H1 (cell line): ENCODE results near the gene TP53BP2. TPM values are rescaled to one million over a fixed set of nuclear protein-coding genes. Genes with fewer than 3 reads are reported as not detected.
A peak's percentile ranks its signal among the peaks of the same experiment; 100 is the strongest.

Experiments used
- CTCF ChIA-PET: fragments of 300-600 bp; sonication (Branson Sonifier 250); formaldehyde crosslinking; loops from one replicate; lab custom pipeline; 2021; ENCODE audit not compliant: partially characterized antibody; lab: Charles Lee
- POLR2A ChIA-PET: fragments of 300-600 bp; sonication (Branson Sonifier 250); formaldehyde crosslinking; loops from one replicate; lab custom pipeline; 2021; ENCODE audit warnings: inconsistent platforms; ENCODE audit not compliant: partially characterized antibody; lab: Charles Lee
- DNase-seq, 2 experiments: peaks; one replicate each; pipeline versions ENCODE4 v3.0.0 to v3.0.0-alpha.2; 2010 to 2022; ENCODE audit warnings: low spot score in 2 of 2, low read depth in 1 of 2, mixed read lengths in 1 of 2
- FAIRE-seq: peaks from 2 replicates; lab custom pipeline; 2011; peaks lifted over from hg19 to GRCh38; lab: Jason Lieb, UNC
- H2AFZ ChIP-seq: 2 replicates; pipeline ENCODE4 v1.8.1; 2012; ENCODE audit warnings: low read length, inconsistent platforms
- H2AK5ac ChIP-seq: 2 replicates; pipeline ENCODE4 v1.6.1; 2013; ENCODE audit warnings: low read depth, low read length
- H2BK120ac ChIP-seq: replicated peaks from 2 replicates; pipeline ENCODE3; 2013; ENCODE audit warnings: low read depth, low read length, inconsistent platforms
- H2BK12ac ChIP-seq: 2 replicates; pipeline ENCODE4 v1.6.1; 2013; ENCODE audit warnings: low read depth, low read length
- H2BK15ac ChIP-seq: 2 replicates; pipeline ENCODE4 v1.6.1; 2013; ENCODE audit warnings: low read length
- H2BK20ac ChIP-seq: 2 replicates; pipeline ENCODE4 v1.6.1; 2013; ENCODE audit warnings: low read length
- H2BK5ac ChIP-seq: 2 replicates; pipeline ENCODE4 v1.6.1; 2013; ENCODE audit warnings: low read depth, low read length
- H3K14ac ChIP-seq: 2 replicates; pipeline ENCODE4 v1.6.1; 2013; ENCODE audit warnings: inconsistent platforms; ENCODE audit not compliant: insufficient read length
- H3K18ac ChIP-seq: 2 replicates; pipeline ENCODE4 v1.6.1; 2013; ENCODE audit warnings: low read length; ENCODE audit errors: extremely low read depth
- H3K23ac ChIP-seq: 2 replicates; pipeline ENCODE4 v1.6.1; 2013; ENCODE audit warnings: inconsistent platforms; ENCODE audit not compliant: insufficient read length
- H3K23me2 ChIP-seq: 2 replicates; pipeline ENCODE4 v1.6.1; 2013; ENCODE audit warnings: low read depth, low read length
- H3K27ac ChIP-seq: 2 replicates; pipeline ENCODE4 v1.6.1; 2011; ENCODE audit warnings: low read depth, low read length, inconsistent platforms
- H3K27me3 ChIP-seq, 4 experiments: replicated peaks in 1 of 4; 1 replicate in 1 of 4; 2 replicates in 3 of 4; pipeline versions ENCODE4 v1.6.1 to v1.8.1; 2011 to 2013; ENCODE audit warnings: low read length in 3 of 4, mild to moderate bottlenecking in 3 of 4, inconsistent platforms in 2 of 4, mixed read lengths in 2 of 4, moderate library complexity in 1 of 4; ENCODE audit not compliant: control insufficient read depth in 3 of 4, insufficient read depth in 3 of 4; ENCODE audit errors: extremely low read depth in 1 of 4
- H3K36me3 ChIP-seq, 4 experiments: 2 replicates each; pipeline versions ENCODE4 v1.6.1 to v1.8.1; 2011 to 2013; ENCODE audit warnings: mild to moderate bottlenecking in 4 of 4, low read length in 3 of 4, moderate library complexity in 2 of 4, control low read depth in 1 of 4, inconsistent platforms in 1 of 4; ENCODE audit not compliant: insufficient read depth in 4 of 4, control insufficient read depth in 2 of 4
- H3K4ac ChIP-seq: replicated peaks from 2 replicates; pipeline ENCODE3; 2013; ENCODE audit warnings: low read length, low read depth, mixed read lengths, inconsistent platforms; ENCODE audit not compliant: insufficient read length
- H3K4me1 ChIP-seq, 4 experiments: replicated peaks in 1 of 4; 1 replicate in 1 of 4; 2 replicates in 3 of 4; pipeline versions ENCODE4 v1.6.1 to v1.8.1; 2011 to 2013; ENCODE audit warnings: low read length in 3 of 4, inconsistent platforms in 2 of 4, mixed read lengths in 1 of 4; ENCODE audit not compliant: insufficient read depth in 4 of 4, control insufficient read depth in 3 of 4
- H3K4me2 ChIP-seq, 2 experiments: 2 replicates each; pipeline versions ENCODE4 v1.6.1 to v1.8.1; 2011 to 2013; ENCODE audit warnings: low read depth in 2 of 2, low read length in 2 of 2, control low read depth in 1 of 2, inconsistent platforms in 1 of 2, mild to moderate bottlenecking in 1 of 2; ENCODE audit not compliant: insufficient read depth in 1 of 2
- H3K4me3 ChIP-seq, 4 experiments: fragments of 200-600, 300-600 bp in 1 of 4; sonication (generic), shearing (Covaris generic), sonication (Bioruptor Twin) in 1 of 4; 2 replicates each; pipeline versions ENCODE4 v1.5.1 to v1.8.1; 2011 to 2016; ENCODE audit warnings: low read length in 4 of 4, low read depth in 3 of 4, control low read depth in 2 of 4, inconsistent platforms in 2 of 4, mild to moderate bottlenecking in 2 of 4, mixed read lengths in 1 of 4, moderate library complexity in 1 of 4; ENCODE audit not compliant: insufficient read depth in 2 of 4; ENCODE audit errors: extremely low read depth in 1 of 4
- H3K56ac ChIP-seq: replicated peaks from 2 replicates; pipeline ENCODE3; 2013; ENCODE audit warnings: low read depth, mild to moderate bottlenecking, mixed read lengths, low read length, inconsistent platforms; ENCODE audit not compliant: insufficient read length
- H3K79me1 ChIP-seq: 2 replicates; pipeline ENCODE4 v1.6.1; 2013; ENCODE audit warnings: low read depth, low read length, control low read depth
- H3K79me2 ChIP-seq, 2 experiments: 2 replicates each; pipeline versions ENCODE4 v1.6.1 to v1.8.1; 2012 to 2013; ENCODE audit warnings: low read length in 2 of 2, mild to moderate bottlenecking in 2 of 2, inconsistent platforms in 1 of 2; ENCODE audit not compliant: insufficient read depth in 2 of 2, control insufficient read depth in 1 of 2
- H3K9ac ChIP-seq, 4 experiments: replicated peaks in 1 of 4; 1 replicate in 1 of 4; 2 replicates in 3 of 4; pipeline versions ENCODE4 v1.6.1 to v1.8.1; 2011 to 2013; ENCODE audit warnings: low read depth in 3 of 4, low read length in 3 of 4, control low read depth in 2 of 4, mild to moderate bottlenecking in 2 of 4, moderate library complexity in 2 of 4, inconsistent platforms in 1 of 4; ENCODE audit errors: extremely low read depth in 1 of 4
- H3K9me3 ChIP-seq, 2 experiments: 2 replicates each; pipeline versions ENCODE4 v1.6.1 to v1.8.1; 2012 to 2013; ENCODE audit warnings: mild to moderate bottlenecking in 2 of 2, moderate library complexity in 2 of 2, control low read depth in 1 of 2, inconsistent platforms in 1 of 2, low read depth in 1 of 2, low read length in 1 of 2, mixed read lengths in 1 of 2; ENCODE audit not compliant: insufficient read depth in 2 of 2
- H4K20me1 ChIP-seq, 2 experiments: replicated peaks in 1 of 2; 2 replicates each; pipeline versions ENCODE3 to v1.8.1; 2011 to 2013; ENCODE audit warnings: inconsistent platforms in 2 of 2, low read length in 2 of 2, mild to moderate bottlenecking in 1 of 2; ENCODE audit not compliant: insufficient read depth in 2 of 2, control insufficient read depth in 1 of 2
- H4K5ac ChIP-seq: 2 replicates; pipeline ENCODE4 v1.6.1; 2013; ENCODE audit warnings: low read length, low read depth, mixed read lengths, inconsistent platforms; ENCODE audit not compliant: insufficient read length
- H4K8ac ChIP-seq: 2 replicates; pipeline ENCODE4 v1.8.0; 2013; ENCODE audit warnings: mild to moderate bottlenecking, moderate library complexity, low read length, inconsistent platforms; ENCODE audit not compliant: insufficient read depth; ENCODE audit errors: extremely low read depth
- H4K91ac ChIP-seq: replicated peaks from 2 replicates; pipeline ENCODE3; 2013; ENCODE audit warnings: low read length, mixed read lengths, inconsistent platforms; ENCODE audit not compliant: insufficient read length
- SIN3A ChIP-seq, 2 experiments: IDR thresholded peaks in 1 of 2; conservative IDR thresholded peaks in 1 of 2; 2 replicates each; pipeline ENCODE4 v1.6.1; 2011 to 2012; ENCODE audit warnings: low read length in 2 of 2, improper control_type of control experiment in 1 of 2, low read depth in 1 of 2, mild to moderate bottlenecking in 1 of 2
- SP1 ChIP-seq: IDR thresholded peaks from 2 replicates; pipeline ENCODE4 v1.6.1; 2011; ENCODE audit warnings: low read depth, low read length
- WGBS, 2 experiments: shearing (Covaris generic) in 1 of 2; methylation state at CpG; one replicate each; pipeline versions ENCODE4 v1.1.6 to v1.1.7; 2013 to 2015; ENCODE audit warnings: low lambda C conversion rate in 2 of 2, mixed read lengths in 2 of 2, inconsistent platforms in 1 of 2, low coverage in 1 of 2, missing lambda C conversion rate in 1 of 2; ENCODE audit not compliant: insufficient replicate concordance in 2 of 2, insufficient coverage in 1 of 2, insufficient read length in 1 of 2; ENCODE audit errors: extremely low coverage in 1 of 2, missing lambda C conversion rate in 1 of 2; 5-methylcytosine and 5-hydroxymethylcytosine counted together
- polyA plus RNA-seq, 7 experiments: library from polyadenylated mRNA; depleted of rRNA in 3 of 7; stranded (reverse) in 5 of 7; unstranded in 2 of 7; fragments of >200 nt in 5 of 7; fragments of 200-250 nt in 2 of 7; gene quantifications; 1 replicate in 5 of 7; 2 replicates in 1 of 7; 4 replicates in 1 of 7; pipeline versions ENCODE4 v1.2.1 to v1.2.3, GENCODE V29; 2011 to 2013; ENCODE audit warnings: missing spikeins in 2 of 7, mixed read lengths in 2 of 7
- total RNA-seq: library from RNA; stranded (reverse); fragmentation: NEBNext Ultra II Directional; extraction: Animal tissue kit (Norgen Biotek cat#: 25700); gene quantifications from 2 replicates; pipeline ENCODE4 v1.2.1, GENCODE V29; 2021

Gene TP53BP2
- total and polyA plus RNA-seq, 2 of the 8 experiments (the other 6 are each of a cell fraction or from before 2014, with no cell fraction given): 18.0 to 38.7 TPM

DNA sequence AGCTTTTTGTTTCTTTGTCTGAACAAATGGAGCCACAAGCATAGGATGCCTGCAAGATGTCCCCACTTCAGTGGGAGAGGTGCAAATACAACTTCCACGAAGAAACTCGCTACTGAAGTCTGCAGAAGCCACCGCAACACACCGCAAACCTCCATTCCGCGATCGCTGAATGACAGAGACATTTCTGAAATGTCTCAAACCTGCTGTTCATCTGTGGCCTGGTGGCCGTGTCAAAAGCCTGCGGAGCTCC is 1.0 kb downstream of the TP53BP2 start:
- H3K27me3 ChIP-seq: no peaks in the 10 kb centered on the region; a peak in 1 of 7 replicates
- H3K4me3 ChIP-seq: peak overlapping the region; percentile 86 to 92 (median 88)
- DNase-seq (no peak), FAIRE-seq (no peak)
- H3K9me3 ChIP-seq: no peaks in the 10 kb centered on the region
- 0 out of 2 replicates have a peak overlapping the region, but pooled peaks have one; percentile 90 for H3K27ac ChIP-seq
- H3K79me1 ChIP-seq: no peaks in the 10 kb centered on the region
- no peaks in the 10 kb centered on the region; a peak in 4 of 7 replicates for H3K4me1 ChIP-seq
- H2AFZ ChIP-seq: no peak overlapping the region
- no peak overlapping the region for H4K8ac ChIP-seq
- no peak overlapping the region for H2BK20ac ChIP-seq
- no peak overlapping the region for H2AK5ac ChIP-seq
- no peak overlapping the region for H2BK15ac ChIP-seq
- H3K14ac ChIP-seq: no peak overlapping the region
- ChIA-PET POLR2A (interaction anchor here (1.1 to 3.1 kb wide), 8 partner anchors 8 to 132 kb away, joined by 4 to 28 read pairs (median 8); partner anchors contain the start of gene CAPN2), CTCF (interaction anchor here (0.7 to 1.6 kb wide), 3 partner anchors 12 to 33 kb away, joined by 3 to 7 read pairs (median 5); no protein-coding TSS in a partner anchor)
- no peak overlapping the region for H3K4ac ChIP-seq
- peaks cover 3% of the 10 kb centered on the region; the same call in 1 of the 2 replicates for H3K23me2 ChIP-seq
- H3K56ac ChIP-seq: no peak overlapping the region
- peak overlapping the region; percentile 58 for H2BK120ac ChIP-seq
- TF ChIP-seq SP1 (no peak), SIN3A (conservative IDR thresholded peaks at IDR 0.05 in 1 of 2, IDR thresholded peaks at IDR 0.05 in 1 of 2; ENCODE audit: low read depth in 1 of 2, low read length in 2 of 2) (peak; percentile 11 to 62; a peak in 1 of 4 replicates)
- H3K9ac ChIP-seq: peak overlapping the region; percentile 52 to 90 (median 84)
- H3K23ac ChIP-seq: no peak overlapping the region
- H3K4me2 ChIP-seq: peak overlapping the region; percentile 77 to 91
- H3K36me3 ChIP-seq: no peaks in the 10 kb centered on the region
- no peak overlapping the region for H4K91ac ChIP-seq
- H3K18ac ChIP-seq: peak overlapping the region; percentile 71; the same call in 1 of the 2 replicates
- no peak overlapping the region for H2BK5ac ChIP-seq
- peaks cover 10 to 55% of the 10 kb centered on the region in 2 experiments; a peak in 3 of 4 replicates for H3K79me2 ChIP-seq
- peaks cover 4 to 10% of the 10 kb centered on the region in 2 experiments for H4K20me1 ChIP-seq
- peak overlapping the region; percentile 15 for H4K5ac ChIP-seq
- WGBS, 2 experiments: 2% methylated on average over 9 of the region's 9 CpGs; no CpG with 5 or more reads in 1 of the 2 experiments
- no peak overlapping the region for H2BK12ac ChIP-seq
